Right lobe of liver (tissue), 4 donors: ENCODE data around the gene LSM12.

Source experiments
- POLR2A ChIP-seq: fragments of 450-650 bp; IDR thresholded peaks from one replicate; pipeline ENCODE4 v1.6.1; 2017; ENCODE audit warnings: antibody characterized with exemption, mild to moderate bottlenecking
- TF ChIP-seq, protein P1 (sequence below), 4 donors: fragments of 200-600 bp in 3 of 4; fragments of 450-650 bp in 1 of 4; IDR thresholded peaks; one replicate each; pipeline versions ENCODE4 v1.5.1 to v1.8.0; 2016 to 2022; ENCODE audit warnings: antibody characterized with exemption in 4 of 4, mild to moderate bottlenecking in 2 of 4
- donor health status: DM: no; HTN: no; CAD: no.
- donor health status: DM: no; HTN: no; CAD: no.
- donor health status: DM: no; HTN: yes; CAD: no.

DNA sequence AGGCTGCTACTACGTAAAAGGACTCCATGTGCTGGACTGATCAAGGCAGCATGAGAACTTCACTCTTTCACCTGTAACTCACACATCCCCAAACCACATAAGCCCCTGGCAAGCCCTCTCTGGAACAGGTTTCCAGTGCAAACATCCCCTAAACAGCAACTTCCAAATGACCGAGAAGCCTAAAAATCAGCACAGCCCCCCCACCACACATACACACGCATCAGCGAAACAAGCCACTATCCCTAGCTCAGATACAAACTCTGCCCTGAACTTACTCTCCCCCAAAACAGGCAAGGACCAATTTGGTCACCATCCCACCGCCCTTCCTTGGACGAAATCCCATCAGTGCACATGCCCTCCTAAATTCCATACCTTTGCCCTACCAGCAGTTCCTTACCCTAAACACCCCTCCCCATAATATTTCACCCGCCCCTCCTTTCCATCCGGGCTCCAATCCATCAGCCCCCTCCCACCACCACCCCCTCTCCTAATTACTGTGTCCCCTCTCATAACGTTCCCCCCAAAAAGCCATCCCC, 735 bp downstream of the LSM12 start:
- TF ChIP-seq, protein P1, sequence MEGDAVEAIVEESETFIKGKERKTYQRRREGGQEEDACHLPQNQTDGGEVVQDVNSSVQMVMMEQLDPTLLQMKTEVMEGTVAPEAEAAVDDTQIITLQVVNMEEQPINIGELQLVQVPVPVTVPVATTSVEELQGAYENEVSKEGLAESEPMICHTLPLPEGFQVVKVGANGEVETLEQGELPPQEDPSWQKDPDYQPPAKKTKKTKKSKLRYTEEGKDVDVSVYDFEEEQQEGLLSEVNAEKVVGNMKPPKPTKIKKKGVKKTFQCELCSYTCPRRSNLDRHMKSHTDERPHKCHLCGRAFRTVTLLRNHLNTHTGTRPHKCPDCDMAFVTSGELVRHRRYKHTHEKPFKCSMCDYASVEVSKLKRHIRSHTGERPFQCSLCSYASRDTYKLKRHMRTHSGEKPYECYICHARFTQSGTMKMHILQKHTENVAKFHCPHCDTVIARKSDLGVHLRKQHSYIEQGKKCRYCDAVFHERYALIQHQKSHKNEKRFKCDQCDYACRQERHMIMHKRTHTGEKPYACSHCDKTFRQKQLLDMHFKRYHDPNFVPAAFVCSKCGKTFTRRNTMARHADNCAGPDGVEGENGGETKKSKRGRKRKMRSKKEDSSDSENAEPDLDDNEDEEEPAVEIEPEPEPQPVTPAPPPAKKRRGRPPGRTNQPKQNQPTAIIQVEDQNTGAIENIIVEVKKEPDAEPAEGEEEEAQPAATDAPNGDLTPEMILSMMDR (IDR thresholded peaks at IDR 0.05) = no peak
- no peak for TF ChIP-seq POLR2A
